EH (cell line): Measurements from ENCODE around the gene CATSPERE.
"Not testable (repeated sequence)": the region's sequence is repeated elsewhere in the genome, so short reads cannot be mapped to it uniquely, and the experiment has no call there.

Source experiments
- DNase-seq: peaks from one replicate; pipeline ENCODE4 v3.0.0-alpha.2; 2015; ENCODE audit warnings: low read depth

CATSPERE gene

DNA sequence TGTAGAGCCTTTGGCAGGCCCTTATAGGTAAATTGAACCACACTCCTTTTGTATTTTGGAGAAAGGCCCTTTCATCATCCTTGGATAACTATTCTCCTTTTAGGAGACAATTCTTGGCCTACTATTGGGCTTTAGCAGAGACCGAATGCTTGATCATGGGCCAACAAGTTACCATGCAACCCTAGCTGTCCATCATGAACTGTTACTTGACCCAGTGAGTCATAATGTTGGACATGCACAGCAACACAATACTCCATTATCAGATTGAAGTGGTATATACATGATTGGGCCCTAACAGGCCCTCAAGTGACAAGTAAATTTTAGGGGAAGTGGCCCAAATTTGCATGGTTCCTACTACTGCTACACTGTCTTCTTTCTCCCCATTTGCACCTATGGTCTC lies 84.4 kb downstream of the CATSPERE start:
- DNase-seq, result peak; percentile 20

DNA sequence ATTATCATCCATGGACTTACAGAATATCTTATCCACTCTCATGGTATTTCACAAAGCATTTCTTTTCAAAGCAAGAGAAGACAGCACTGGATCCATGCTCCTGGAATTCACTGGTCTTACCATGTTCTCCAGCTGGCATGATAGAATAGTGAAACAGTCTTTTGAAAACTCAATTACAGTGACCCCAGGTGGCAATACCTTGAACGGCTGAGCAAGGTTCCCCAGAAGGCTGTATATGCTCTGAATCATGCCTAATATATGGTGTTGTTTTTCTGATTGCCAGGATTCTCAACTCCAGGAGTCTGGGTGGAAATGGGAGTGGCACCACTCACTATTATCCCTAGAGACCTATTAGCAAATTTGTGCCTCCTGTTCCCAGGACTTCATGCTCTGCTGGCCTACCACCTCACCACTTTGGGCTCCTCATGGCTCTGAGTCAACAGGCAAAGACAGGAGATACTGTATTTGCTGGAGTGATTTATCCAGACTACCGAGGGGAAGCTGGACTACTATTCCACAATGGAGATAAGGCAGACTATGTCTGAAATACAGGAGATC lies 87.6 kb downstream of the CATSPERE start:
- no peak for DNase-seq

DNA sequence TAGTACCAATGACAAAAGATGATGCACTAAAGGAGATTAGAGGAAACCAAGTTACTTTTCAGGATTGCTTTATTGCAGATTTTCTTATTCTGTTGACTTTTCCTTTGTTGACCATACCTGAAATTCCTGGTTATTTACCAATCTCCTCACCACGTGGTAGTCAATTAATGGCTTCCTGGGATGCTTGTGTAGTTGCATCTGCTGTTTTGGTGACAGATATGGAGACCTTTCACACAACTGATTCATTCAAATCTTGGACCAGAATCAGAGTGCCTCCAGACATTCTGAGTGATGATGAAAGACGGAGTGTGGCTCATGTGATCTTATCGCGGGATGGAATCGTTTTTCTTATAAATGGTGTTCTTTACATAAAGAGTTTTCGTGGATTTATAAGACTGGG lies 91.3 kb downstream of the CATSPERE start:
- peak; percentile 7 for DNase-seq

DNA sequence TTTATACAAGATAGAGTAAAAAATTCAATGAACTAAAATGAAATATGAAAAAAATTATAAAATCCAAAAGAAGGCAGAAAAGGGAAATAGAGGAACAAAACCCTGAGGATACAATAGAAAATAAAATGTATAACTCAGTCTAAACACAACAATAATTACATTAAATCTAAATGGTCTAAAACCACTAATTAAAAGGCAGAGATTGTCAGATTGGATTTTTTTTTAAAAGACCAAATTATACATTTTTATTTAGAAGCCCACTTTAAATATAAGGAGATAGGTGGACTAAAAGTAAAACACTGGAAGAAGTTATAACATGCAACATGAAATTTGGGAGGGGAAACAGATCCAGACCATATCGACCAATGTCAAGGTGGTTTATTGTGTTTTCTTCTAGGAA lies 95.2 kb downstream of the CATSPERE start:
- no peak for DNase-seq

DNA sequence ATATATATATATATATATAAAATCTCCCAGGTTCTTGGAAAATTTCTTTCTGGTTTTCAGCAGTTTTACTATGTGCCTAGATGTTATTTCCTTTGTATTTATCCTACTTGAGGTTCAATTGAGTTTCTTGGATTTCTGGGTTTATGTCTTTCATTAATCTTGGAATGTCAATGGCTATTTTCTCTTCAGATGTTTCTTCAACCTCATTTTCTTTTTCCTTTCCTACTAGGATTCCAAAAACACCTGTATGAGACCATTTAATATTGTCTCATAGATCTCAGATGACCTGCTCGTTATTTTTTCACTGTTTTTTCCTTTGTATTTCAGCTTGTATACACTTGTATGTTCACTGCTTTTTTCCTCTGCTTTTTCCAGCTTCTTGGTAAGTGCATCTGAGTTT lies 96.5 kb downstream of the CATSPERE start:
- no peak for DNase-seq

DNA sequence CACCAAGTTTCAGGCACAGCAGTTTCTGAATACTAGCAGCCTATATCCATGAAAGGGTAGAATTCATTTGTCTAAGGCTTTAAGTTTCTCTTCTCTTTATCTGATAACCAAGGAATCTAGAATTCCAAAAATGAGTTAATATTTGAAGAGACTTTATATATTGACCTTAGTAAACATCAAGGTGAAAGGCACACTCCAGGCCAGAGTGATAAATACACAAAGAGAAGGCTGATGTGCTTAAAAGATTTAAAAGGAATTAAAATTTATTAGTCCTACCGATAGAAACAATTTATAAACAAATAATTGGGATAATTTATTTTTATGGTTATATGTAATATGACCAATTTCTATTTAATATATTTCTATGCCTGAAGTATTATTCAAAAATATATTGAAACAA lies 98.5 kb downstream of the CATSPERE start:
- DNase-seq, result no peak

DNA sequence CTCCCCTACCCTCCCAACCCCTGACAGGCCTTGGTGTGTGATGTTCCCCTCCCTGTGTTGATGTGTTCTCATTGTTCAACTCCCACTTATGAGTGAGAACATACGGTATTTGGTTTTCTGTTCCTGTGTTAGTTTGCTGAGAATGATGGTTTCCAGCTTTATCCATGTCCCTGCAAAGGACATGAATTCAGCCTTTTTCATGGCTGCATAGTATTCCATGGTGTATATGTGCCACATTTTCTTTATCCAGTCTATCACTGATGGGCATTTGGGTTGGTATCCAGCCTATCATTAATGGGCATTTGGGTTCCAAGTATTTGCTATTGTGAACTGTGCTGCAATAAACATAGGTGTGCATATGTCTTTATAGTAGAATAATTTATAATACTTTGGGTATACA lies 101.8 kb downstream of the CATSPERE start:
- not testable (repeated sequence) for DNase-seq

DNA sequence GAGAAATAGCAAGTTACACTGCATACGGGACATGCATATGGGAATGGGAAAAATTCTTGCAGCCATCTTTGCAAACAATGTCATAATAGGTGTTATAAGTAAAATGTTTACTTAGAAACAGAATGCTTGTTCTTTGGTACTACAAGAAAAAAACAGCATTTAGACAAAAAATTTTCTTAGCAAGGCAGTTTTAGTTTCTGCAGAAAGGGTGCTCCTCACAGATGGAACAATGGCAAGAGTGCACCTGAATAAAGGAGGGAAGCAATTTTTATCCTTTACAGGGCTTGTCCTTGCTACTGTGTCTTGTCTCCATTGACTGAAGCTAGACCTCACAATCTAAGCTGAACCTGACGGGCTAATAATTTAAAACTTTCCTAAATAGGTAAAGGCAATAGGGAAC lies 112.7 kb downstream of the CATSPERE start:
- no peak for DNase-seq

DNA sequence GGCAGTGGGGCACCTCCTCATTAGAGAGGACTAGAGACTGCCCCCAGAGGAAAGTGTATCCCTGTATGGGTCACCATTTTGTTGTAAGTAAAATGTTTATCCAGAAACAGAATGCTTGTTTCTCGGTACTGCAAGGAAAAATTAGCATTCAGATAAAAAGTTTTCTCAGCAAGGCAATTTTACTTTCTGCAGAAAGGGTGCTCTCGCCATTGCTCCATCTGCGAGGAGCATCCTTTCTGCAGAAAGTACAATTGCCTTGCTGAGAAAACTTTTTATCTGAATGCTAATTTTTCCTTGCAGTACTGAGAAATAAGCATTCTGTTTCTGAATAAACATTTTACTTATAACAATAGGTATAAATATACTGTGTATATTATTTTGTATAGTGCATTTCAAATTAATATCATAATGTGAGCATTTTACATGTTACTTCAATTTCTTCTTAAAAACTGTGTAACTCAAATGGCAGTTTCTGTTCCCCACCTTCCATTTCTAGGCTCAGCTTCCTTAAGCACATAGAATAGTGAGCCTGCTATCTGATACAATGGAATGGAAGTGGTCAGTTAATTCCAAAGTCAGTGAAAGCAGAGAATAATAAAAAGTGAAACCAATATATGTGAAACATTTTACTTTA lies 115.3 kb downstream of the CATSPERE start:
- no peak for DNase-seq

DNA sequence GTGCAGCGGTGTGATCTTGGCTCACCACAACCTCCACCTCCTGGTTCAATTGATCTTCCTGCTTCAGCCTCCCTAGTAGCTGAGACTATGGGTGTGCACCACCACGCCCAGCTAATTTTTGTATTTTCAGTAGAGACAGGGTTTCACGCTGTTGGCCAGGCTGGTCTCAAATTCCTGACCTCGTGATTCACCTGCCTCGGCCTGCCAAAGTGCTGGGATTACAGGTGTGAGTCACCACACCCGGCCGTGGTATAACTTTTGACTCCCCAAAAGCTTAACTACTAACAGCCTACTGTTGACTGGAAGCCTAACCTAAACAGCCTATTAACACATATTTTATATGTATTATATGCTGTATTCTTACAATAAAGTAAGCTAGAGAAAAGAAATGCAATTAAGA lies 117.1 kb downstream of the CATSPERE start:
- DNase-seq, result not testable (repeated sequence)

DNA sequence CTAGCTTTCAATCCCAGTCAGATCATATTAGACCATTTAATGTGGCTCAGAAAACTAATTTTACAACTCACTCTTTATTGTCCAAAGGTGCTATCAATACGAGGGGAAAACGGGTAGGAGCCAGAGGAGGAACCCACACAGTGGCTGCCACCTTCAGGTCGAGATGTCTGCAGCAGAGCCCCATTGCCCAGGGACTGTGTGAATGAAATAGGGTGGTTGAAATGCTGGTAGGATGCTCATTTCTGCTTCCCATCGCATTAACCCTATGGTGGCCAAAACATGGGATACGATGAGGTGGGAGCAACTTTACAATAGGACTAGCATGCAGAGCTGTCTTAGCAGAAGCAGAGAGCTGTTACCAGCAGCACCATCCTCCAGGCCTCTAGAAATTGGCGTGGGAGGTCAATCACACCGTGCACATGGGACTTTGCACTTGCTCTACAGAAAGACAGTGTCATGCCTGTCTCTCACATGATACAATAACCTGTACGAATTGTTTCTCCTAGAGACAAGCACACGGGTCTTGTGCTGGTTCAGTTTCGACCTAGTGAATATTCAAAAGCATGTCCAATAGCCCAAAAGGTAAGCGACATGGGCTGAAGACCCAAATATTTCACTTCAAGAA lies 122.4 kb downstream of the CATSPERE start:
- no peak for DNase-seq

DNA sequence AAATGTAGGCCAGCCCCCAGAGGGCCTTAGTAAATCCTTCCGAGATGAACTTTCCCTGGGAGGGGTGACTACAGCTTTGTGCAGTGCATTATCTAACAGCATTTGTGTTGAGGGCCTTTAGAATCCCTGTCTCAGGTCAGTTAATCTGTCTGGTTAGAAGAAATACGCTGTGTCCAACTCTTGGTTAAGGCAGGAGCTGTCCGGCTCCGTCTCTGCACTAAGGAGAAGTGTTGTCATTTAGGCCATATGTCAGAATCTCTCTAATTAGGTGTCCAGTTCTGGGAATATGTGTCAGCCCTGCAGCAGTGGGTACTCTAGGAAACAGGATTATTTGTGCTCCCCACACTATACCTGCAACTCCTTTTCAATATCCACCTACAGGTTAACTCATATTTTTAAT lies 124.8 kb downstream of the CATSPERE start:
- no peak for DNase-seq

DNA sequence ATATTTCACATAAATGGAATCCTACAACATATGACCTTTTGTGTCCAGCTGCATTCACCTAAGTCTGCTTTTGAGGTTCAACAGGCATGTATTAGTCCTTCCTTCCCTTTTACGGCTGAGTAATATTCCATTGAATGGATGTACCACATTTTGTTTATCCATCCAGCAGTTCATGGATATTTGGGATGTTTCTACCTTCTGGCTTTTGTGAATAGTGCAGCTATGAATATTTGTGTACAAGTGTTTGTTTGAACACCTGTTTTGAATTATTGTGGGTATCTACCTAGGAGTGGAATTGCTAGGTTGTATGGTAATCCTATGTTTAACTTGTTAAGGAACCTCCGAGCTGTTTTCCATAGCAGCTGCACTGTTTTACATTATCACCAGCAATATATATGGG lies 129.6 kb downstream of the CATSPERE start:
- DNase-seq, result no peak

DNA sequence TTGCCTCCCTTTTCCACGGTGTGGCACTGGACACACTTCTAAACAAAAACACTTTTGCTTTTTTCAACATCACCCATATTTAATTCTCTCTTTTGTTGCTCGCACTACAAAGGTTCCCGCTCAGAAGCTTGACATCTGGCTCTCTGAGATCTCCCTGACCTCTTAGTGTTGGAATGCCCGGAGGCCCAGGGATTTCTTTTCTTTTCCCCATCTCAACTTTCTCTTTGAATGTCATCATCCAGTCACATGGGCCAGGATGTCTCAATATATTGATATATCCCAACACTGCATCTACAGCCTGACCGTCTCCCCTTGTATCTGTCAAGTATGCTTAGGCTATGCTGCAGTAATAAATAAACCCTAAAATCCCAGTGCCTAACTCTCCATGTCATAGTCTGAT lies 137.5 kb downstream of the CATSPERE start:
- DNase-seq, result no peak

DNA sequence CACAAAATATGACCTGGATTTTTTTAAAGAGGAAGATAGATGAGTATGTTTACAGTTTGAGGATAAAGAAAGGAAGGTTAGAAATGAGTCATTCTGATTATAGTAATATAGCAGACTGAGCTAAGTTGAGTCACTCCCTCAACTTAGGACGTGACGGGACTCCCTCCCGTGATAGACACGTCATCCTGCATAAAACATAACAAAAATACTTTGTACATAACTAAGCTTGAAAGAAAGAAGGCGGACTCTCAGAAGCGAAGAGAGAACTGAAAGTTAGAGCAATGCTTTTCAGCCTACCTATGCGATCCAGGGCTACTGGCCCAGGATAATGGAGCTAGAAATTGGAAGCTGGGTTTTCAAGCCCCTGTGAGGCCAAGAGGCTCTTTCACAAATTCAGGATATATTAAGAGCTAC lies 138.9 kb downstream of the CATSPERE start:
- peak; percentile 95 for DNase-seq

DNA sequence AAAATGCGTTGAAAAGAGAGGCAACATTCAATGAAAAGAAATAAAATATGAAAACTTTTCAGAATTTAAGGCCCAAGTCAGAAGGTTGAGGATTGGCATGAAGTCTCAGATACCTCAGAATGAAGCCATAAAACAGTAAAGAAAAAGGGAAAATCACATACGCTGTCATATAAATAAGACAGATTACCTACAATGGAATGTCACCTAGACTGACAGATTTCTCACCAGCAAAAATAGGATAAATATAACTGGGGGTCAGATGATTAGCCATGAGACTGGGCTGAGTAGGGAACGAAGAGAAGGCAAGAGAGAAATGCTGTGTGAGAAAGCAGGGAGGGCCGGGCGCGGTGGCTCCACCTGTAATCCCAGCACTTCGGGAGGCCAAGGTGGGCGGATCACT lies 140.3 kb downstream of the CATSPERE start:
- DNase-seq, result no peak

DNA sequence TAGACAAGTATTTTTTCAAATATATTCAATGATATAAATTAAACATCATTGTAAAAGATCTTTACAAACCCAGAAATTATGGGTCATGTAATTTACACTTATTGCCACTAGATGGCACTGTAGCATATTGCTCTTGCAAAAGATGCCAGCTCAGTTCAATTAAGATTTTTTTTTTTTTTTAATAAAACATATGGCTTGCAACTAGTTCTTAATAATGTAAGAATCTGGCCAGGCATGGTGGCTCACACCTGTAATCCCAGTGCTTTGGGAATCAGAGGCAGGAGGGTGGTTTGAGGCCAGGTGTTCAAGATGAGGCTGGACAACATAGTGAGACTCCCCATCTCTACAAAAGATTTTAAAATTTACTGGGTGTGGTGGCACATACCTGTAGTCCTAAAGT lies 142.4 kb downstream of the CATSPERE start:
- DNase-seq, result peak; percentile 47

DNA sequence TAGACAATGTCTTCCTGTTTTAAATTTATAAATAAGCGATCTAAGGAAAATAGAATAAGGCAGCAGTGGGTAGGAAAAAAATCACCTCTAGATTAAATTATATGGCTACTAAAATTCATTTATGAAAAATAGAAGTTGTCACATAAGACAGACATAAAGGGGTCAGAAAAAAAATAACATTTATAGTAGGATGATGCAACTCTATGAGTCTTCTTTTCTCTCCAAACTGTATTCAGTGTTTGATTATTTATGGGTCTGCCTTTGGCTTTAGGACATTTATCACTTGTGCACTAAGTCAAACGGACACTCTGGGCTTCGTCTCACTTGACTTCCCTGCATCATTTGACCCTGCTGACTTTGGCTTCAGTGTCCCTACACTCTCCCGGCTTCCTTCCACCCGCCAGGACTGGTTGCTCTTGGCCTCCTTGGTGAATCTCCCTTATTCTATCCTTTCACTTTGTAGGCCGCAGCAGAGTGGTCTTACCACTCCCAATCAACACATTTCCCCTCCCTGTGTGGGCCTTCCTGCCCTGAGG lies 144.8 kb downstream of the CATSPERE start:
- no peak for DNase-seq

DNA sequence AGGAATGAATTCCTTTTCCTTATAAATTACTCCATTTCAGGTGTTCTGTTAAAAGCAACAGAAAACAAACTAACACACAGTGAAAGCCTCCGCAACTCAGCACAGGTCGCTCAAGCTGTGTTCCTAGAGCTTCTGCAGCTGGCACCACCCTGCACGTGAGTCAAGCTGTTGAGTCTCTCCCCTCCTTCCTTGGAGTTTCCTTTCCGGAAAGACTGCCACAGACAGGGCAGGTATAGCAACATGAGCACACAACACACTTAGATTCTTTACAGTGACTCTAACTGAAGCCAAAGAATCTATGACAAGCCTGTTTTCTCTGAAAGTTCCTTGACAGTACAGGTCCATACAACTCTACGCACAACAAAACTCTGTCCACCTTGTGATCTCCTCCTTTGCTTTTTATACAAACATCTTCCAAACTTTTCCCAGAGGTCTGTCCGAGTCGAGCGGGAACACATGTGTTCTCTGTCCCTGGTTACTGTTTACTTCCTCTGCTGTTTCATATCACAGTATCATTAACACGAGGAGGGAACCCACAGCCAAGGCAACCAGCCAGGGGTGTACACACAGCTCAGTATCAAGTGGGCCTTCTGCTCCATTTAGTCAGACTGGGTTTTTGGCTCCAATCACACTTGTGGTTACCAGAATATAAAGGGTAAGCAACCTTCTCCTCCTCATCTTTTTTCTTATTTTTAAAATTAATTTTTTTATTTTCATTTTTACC lies 153.2 kb downstream of the CATSPERE start:
- no peak for DNase-seq

DNA sequence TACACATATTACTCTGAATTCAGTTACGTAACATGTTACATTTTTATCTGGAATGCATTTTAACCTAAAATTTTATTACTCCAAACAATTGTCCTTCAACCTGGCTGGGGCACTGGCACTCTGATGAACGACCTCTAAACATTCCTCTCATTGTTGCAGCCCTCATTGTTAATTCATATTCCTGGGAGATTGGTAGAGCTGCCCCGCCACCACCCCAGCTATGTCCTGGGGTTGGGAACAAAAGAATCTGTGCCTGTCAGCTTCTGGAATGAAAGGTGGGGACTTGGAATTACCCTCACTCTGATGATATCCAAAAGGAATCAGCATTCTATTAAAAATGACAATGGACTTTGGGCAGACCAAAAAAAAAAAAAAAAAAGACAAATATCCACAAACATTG lies 153.8 kb downstream of the CATSPERE start:
- DNase-seq, result no peak

DNA sequence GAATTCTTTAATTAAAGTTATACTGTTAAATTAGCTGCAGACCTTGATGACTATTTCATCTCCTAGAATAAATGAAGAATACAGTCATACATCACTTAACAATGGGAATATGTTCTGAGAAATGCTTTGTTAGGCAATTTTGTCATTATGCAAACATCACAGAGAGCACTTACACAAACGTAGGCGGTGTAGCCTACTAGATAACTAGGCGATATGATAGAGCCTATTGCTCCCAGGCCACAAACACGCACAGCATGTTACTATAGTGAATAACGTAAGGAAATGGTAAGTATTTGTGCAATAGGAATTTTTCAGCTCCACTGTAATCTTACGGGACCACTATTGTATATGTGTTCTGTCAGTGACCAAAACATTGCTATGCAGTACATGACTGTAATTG lies 154.2 kb downstream of the CATSPERE start:
- no peak for DNase-seq

DNA sequence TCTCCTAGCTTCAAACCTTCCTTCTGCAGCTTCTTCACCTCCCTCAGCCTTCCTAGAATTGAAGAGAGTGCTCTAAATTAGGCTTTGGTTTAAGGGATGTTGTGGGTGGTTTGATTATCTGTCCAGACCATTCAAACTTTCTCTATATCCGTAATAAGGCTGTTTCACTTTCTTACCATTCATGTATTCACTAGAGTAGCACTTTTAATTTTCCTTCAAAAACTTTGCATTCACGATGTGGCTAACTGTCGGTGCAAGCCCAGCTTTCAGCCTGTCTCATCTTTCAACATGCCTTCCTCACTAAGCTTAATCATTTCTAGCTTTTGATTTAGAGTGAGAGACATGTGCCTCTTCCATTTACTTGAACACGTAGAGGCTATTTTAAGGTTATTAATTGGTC lies 165.6 kb downstream of the CATSPERE start:
- DNase-seq, result no peak

DNA sequence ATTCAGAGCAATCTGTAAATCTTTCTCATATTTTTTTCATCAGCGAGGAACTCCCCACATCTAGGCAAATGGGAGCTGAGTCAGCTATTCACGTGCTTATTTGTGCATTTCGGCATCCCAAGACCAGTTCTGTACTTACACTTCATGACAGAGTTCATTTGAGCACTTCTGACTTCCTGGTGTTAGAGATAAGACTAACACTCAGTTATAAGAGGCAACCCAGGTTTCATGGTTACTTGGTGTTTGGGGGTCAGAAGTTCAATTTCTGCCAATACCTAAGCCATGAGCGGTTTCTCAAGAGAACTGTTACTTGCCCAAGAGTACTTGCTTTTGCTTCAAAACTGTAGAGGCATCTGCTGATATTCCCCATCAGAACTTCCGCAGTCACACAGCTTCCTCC lies 167.7 kb downstream of the CATSPERE start:
- DNase-seq, result peak; percentile 7
